ENCODE results near the gene ARHGEF2. TPM values are rescaled to one million over a fixed set of nuclear protein-coding genes. Genes with fewer than 3 reads are reported as not detected.

The ARHGEF2 gene
- total and polyA plus RNA-seq, 2 of the 13 experiments (the other 11 are each of a cell fraction or from before 2014, with no cell fraction given) = 16.1 to 32.1 TPM

DNA sequence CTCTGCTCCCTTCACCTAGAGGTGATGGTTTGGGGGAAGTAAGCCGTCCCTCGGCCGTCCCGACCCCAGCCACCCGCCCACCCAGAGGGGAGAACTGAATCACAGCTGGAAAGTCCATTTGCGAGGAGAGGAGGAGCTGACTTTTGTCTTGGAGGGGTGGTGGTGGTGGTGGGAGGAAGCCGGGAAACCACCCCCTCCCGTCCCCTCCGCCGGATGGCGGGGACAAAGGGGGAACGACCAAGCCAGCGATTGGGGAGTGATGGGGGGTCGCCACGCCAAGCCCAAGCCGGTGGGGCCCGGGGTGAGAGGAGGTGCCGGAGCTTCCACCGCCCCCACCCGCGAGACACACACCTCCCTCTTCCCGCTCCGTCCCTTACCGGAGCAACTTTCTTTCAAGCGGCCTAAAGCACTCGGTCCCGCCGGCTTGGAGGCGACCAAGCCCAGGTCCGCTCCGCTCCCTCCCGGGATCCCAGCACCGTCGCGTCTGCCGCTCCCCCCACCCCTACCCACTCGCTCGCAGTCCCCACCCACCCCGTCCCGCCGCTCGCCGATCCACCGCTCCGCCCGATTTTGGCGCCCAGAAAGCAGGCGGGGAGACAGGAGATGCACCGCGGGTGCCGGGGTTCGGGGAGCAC, 540 bp downstream of the ARHGEF2 start (continued):
- TF ChIP-seq, protein P1, sequence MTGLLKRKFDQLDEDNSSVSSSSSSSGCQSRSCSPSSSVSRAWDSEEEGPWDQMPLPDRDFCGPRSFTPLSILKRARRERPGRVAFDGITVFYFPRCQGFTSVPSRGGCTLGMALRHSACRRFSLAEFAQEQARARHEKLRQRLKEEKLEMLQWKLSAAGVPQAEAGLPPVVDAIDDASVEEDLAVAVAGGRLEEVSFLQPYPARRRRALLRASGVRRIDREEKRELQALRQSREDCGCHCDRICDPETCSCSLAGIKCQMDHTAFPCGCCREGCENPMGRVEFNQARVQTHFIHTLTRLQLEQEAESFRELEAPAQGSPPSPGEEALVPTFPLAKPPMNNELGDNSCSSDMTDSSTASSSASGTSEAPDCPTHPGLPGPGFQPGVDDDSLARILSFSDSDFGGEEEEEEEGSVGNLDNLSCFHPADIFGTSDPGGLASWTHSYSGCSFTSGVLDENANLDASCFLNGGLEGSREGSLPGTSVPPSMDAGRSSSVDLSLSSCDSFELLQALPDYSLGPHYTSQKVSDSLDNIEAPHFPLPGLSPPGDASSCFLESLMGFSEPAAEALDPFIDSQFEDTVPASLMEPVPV (CRISPR knock-in tag; IDR thresholded peaks at IDR 0.05) = no peak
- TF ChIP-seq ZNF652 (CRISPR knock-in tag; IDR thresholded peaks at IDR 0.05; ENCODE audit: borderline replicate concordance, low read depth) (no peak), ZNF891 (CRISPR knock-in tag; IDR thresholded peaks at IDR 0.05) (0 out of 2 replicates have a peak, but pooled peaks have one; percentile 14), HCFC1 (IDR thresholded peaks at IDR 0.05; ENCODE audit: low read depth, low read length) (no peak), ZNF17 (CRISPR knock-in tag; IDR thresholded peaks at IDR 0.05) (no peak), CCDC6 (CRISPR knock-in tag; IDR thresholded peaks at IDR 0.05) (no peak), ZNF761 (CRISPR knock-in tag; conservative IDR thresholded peaks at IDR 0.05) (no peak), FIP1L1 (IDR thresholded peaks at IDR 0.05; ENCODE audit: borderline replicate concordance, insufficient read depth, low read depth, low read length) (no peak), ZFP41 (CRISPR knock-in tag; IDR thresholded peaks at IDR 0.05; ENCODE audit: borderline replicate concordance) (no peak), RFX5 (IDR thresholded peaks at IDR 0.05; ENCODE audit: low read depth, low read length) (no peak), ZNF569 (CRISPR knock-in tag; IDR thresholded peaks at IDR 0.05; ENCODE audit: borderline replicate concordance) (no peak), ATF7-NPFF (CRISPR knock-in tag; IDR thresholded peaks at IDR 0.05; ENCODE audit: low read depth) (no peak), FOSL2 (CRISPR knock-in tag; IDR thresholded peaks at IDR 0.05) (no peak), ZSCAN22 (CRISPR knock-in tag; IDR thresholded peaks at IDR 0.05) (no peak), SATB2 (CRISPR knock-in tag; IDR thresholded peaks at IDR 0.05) (no peak), ZNF614 (CRISPR knock-in tag; IDR thresholded peaks at IDR 0.05; ENCODE audit: borderline replicate concordance) (0 out of 2 replicates have a peak, but pooled peaks have one; percentile 2), NFIB (CRISPR knock-in tag; IDR thresholded peaks at IDR 0.05; ENCODE audit: borderline replicate concordance) (no peak), FOXA1 (IDR thresholded peaks at IDR 0.05) (no peak), FOXA1 (CRISPR knock-in tag; IDR thresholded peaks at IDR 0.05) (no peak), TARDBP (CRISPR knock-in tag; IDR thresholded peaks at IDR 0.05) (no peak), JUND (CRISPR knock-in tag; IDR thresholded peaks at IDR 0.05) (no peak), REXO4 (CRISPR knock-in tag; IDR thresholded peaks at IDR 0.05; ENCODE audit: borderline replicate concordance) (no peak), ZFP36L1 (CRISPR knock-in tag; IDR thresholded peaks at IDR 0.05) (no peak), POLR2A (IDR thresholded peaks at IDR 0.05; ENCODE audit: insufficient read depth in 1 of 2, low read depth in 2 of 2, low read length in 2 of 2) (no peak), ZMYM2 (CRISPR knock-in tag; IDR thresholded peaks at IDR 0.05) (no peak)
- TF ChIP-seq, protein P2, sequence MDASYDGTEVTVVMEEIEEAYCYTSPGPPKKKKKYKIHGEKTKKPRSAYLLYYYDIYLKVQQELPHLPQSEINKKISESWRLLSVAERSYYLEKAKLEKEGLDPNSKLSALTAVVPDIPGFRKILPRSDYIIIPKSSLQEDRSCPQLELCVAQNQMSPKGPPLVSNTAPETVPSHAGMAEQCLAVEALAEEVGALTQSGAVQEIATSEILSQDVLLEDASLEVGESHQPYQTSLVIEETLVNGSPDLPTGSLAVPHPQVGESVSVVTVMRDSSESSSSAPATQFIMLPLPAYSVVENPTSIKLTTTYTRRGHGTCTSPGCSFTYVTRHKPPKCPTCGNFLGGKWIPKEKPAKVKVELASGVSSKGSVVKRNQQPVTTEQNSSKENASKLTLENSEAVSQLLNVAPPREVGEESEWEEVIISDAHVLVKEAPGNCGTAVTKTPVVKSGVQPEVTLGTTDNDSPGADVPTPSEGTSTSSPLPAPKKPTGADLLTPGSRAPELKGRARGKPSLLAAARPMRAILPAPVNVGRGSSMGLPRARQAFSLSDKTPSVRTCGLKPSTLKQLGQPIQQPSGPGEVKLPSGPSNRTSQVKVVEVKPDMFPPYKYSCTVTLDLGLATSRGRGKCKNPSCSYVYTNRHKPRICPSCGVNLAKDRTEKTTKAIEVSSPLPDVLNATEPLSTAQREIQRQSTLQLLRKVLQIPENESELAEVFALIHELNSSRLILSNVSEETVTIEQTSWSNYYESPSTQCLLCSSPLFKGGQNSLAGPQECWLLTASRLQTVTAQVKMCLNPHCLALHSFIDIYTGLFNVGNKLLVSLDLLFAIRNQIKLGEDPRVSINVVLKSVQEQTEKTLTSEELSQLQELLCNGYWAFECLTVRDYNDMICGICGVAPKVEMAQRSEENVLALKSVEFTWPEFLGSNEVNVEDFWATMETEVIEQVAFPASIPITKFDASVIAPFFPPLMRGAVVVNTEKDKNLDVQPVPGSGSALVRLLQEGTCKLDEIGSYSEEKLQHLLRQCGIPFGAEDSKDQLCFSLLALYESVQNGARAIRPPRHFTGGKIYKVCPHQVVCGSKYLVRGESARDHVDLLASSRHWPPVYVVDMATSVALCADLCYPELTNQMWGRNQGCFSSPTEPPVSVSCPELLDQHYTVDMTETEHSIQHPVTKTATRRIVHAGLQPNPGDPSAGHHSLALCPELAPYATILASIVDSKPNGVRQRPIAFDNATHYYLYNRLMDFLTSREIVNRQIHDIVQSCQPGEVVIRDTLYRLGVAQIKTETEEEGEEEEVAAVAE (CRISPR knock-in tag; IDR thresholded peaks at IDR 0.05; ENCODE audit: borderline replicate concordance) = no peak
- TF ChIP-seq, protein P3, sequence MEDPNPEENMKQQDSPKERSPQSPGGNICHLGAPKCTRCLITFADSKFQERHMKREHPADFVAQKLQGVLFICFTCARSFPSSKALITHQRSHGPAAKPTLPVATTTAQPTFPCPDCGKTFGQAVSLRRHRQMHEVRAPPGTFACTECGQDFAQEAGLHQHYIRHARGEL (CRISPR knock-in tag; IDR thresholded peaks at IDR 0.05) = no peak

All from HepG2 (cell line).